ENCODE data around the gene ZSCAN20. TPM values are rescaled to one million over a fixed set of nuclear protein-coding genes. Genes with fewer than 3 reads are reported as not detected.

ZSCAN20 gene
- total RNA-seq, 5 donors from 2014 or later (not counting 1 experiment from before 2014, with no cell fraction given): 1.2 to 3.1 (median 2.7) TPM

- Mint-ChIP-seq H3K27ac (no peak overlapping the region), H3K4me1 (no peaks in the 10 kb centered on the region), H3K4me3 (no peak overlapping the region), H3K36me3 (peaks cover 62% of the 10 kb centered on the region), H3K9me3 (peaks cover 23 to 49% (median 41%) of the 10 kb centered on the region in 3 donors), H3K27me3 (no peaks in the 10 kb centered on the region)
- peaks cover 4% of the 10 kb centered on the region for H3K9me3 ChIP-seq
- ATAC-seq (replicated peaks in 1 of 4) (no peak), DNase-seq (no peak)
- no CpG with 5 or more reads among the region's 9 CpGs for WGBS (ENCODE audit: insufficient coverage)
- H3K36me3 ChIP-seq (ENCODE audit: control insufficient read depth in 2 of 2, extremely low read depth in 1 of 2, insufficient read depth in 1 of 2, low read length in 1 of 2): peaks cover 12 to 17% of the 10 kb centered on the region in 2 donors
- CTCF ChIA-PET: no interaction called here
- POLR2A ChIA-PET: no interaction called here
- no peak overlapping the region for H3K4me3 ChIP-seq (ENCODE audit: control insufficient read depth in 1 of 2, extremely low read depth in 1 of 2, low read length in 1 of 2)
- H3K27me3 ChIP-seq (replicated peaks in 1 of 2; ENCODE audit: control insufficient read depth in 2 of 2, extremely low read depth in 1 of 2, insufficient read depth in 2 of 2, low read length in 1 of 2): no peaks in the 10 kb centered on the region
- H3K27ac ChIP-seq (ENCODE audit: low read length): no peak overlapping the region
- no peaks in the 10 kb centered on the region for H3K4me1 ChIP-seq (ENCODE audit: control insufficient read depth in 1 of 2, extremely low read depth in 1 of 2, insufficient read depth in 2 of 2, low read length in 2 of 2)
Measured at GRCh38 chr1:33494929-33495328, 22.5 kb downstream of the ZSCAN20 start.

GRCh38 chr1:33497410-33497809 lies 25.0 kb downstream of the ZSCAN20 start:
- 100% methylated on average over 1 of the region's 1 CpG for WGBS (ENCODE audit: insufficient coverage)
- Mint-ChIP-seq H3K4me1 (no peaks in the 10 kb centered on the region), H3K27me3 (no peaks in the 10 kb centered on the region), H3K9me3 (peaks cover 23 to 49% (median 41%) of the 10 kb centered on the region in 3 donors), H3K27ac (no peak overlapping the region), H3K36me3 (peaks cover 44% of the 10 kb centered on the region), H3K4me3 (no peak overlapping the region)
- Histone ChIP-seq H3K9me3 (peaks cover 4% of the 10 kb centered on the region), H3K4me1 (ENCODE audit: control insufficient read depth in 1 of 2, extremely low read depth in 1 of 2, insufficient read depth in 2 of 2, low read length in 2 of 2) (no peaks in the 10 kb centered on the region), H3K36me3 (ENCODE audit: control insufficient read depth in 2 of 2, extremely low read depth in 1 of 2, insufficient read depth in 1 of 2, low read length in 1 of 2) (peaks cover 4% of the 10 kb centered on the region in 2 donors), H3K27me3 (replicated peaks in 1 of 2; ENCODE audit: control insufficient read depth in 2 of 2, extremely low read depth in 1 of 2, insufficient read depth in 2 of 2, low read length in 1 of 2) (no peaks in the 10 kb centered on the region), H3K27ac (ENCODE audit: low read length) (no peak overlapping the region), H3K4me3 (ENCODE audit: control insufficient read depth in 1 of 2, extremely low read depth in 1 of 2, low read length in 1 of 2) (no peak overlapping the region)
- POLR2A ChIA-PET: no interaction called here
- DNase-seq (no peak), ATAC-seq (replicated peaks in 1 of 4) (no peak)
- CTCF ChIA-PET: no interaction called here

GRCh38 chr1:33500547-33500946 lies 28.1 kb downstream of the ZSCAN20 start:
- Mint-ChIP-seq H3K4me3 (no peak overlapping the region), H3K4me1 (no peaks in the 10 kb centered on the region), H3K36me3 (peaks cover 20% of the 10 kb centered on the region), H3K9me3 (peaks cover 7 to 31% (median 25%) of the 10 kb centered on the region in 3 donors), H3K27ac (no peak overlapping the region), H3K27me3 (no peaks in the 10 kb centered on the region)
- ChIA-PET POLR2A (no interaction called here), CTCF (interaction anchor here in 1 of 2 donors (0.7 kb wide), 1 partner anchor 1765 kb away, joined by 7 read pairs; no protein-coding TSS in a partner anchor)
- Histone ChIP-seq H3K9me3 (peaks cover 4% of the 10 kb centered on the region), H3K27me3 (replicated peaks in 1 of 2; ENCODE audit: control insufficient read depth in 2 of 2, extremely low read depth in 1 of 2, insufficient read depth in 2 of 2, low read length in 1 of 2) (no peaks in the 10 kb centered on the region), H3K27ac (ENCODE audit: low read length) (no peak overlapping the region), H3K4me3 (ENCODE audit: control insufficient read depth in 1 of 2, extremely low read depth in 1 of 2, low read length in 1 of 2) (no peak overlapping the region), H3K36me3 (ENCODE audit: control insufficient read depth in 2 of 2, extremely low read depth in 1 of 2, insufficient read depth in 1 of 2, low read length in 1 of 2) (no peaks in the 10 kb centered on the region), H3K4me1 (ENCODE audit: control insufficient read depth in 1 of 2, extremely low read depth in 1 of 2, insufficient read depth in 2 of 2, low read length in 2 of 2) (no peaks in the 10 kb centered on the region)
- WGBS (ENCODE audit: insufficient coverage): no CpG with 5 or more reads among the region's 4 CpGs
- DNase-seq (no peak), ATAC-seq (replicated peaks in 1 of 4) (no peak)

GRCh38 chr1:33501309-33501708 lies 28.9 kb downstream of the ZSCAN20 start:
- Mint-ChIP-seq H3K27me3 (no peaks in the 10 kb centered on the region), H3K27ac (no peak overlapping the region), H3K9me3 (peaks cover 4 to 24% (median 17%) of the 10 kb centered on the region in 3 donors), H3K4me3 (no peak overlapping the region), H3K4me1 (no peaks in the 10 kb centered on the region), H3K36me3 (peaks cover 20% of the 10 kb centered on the region)
- no peak for ATAC-seq (replicated peaks in 1 of 4)
- ChIA-PET CTCF (no interaction called here), POLR2A (no interaction called here)
- no peaks in the 10 kb centered on the region for H3K9me3 ChIP-seq
- H3K27me3 ChIP-seq (replicated peaks in 1 of 2; ENCODE audit: control insufficient read depth in 2 of 2, extremely low read depth in 1 of 2, insufficient read depth in 2 of 2, low read length in 1 of 2): no peaks in the 10 kb centered on the region
- no peaks in the 10 kb centered on the region for H3K4me1 ChIP-seq (ENCODE audit: control insufficient read depth in 1 of 2, extremely low read depth in 1 of 2, insufficient read depth in 2 of 2, low read length in 2 of 2)
- no peak overlapping the region for H3K27ac ChIP-seq (ENCODE audit: low read length)
- H3K36me3 ChIP-seq (ENCODE audit: control insufficient read depth in 2 of 2, extremely low read depth in 1 of 2, insufficient read depth in 1 of 2, low read length in 1 of 2): no peaks in the 10 kb centered on the region
- 60% methylated on average over 1 of the region's 2 CpGs for WGBS (ENCODE audit: insufficient coverage)
- no peak for DNase-seq
- no peak overlapping the region for H3K4me3 ChIP-seq (ENCODE audit: control insufficient read depth in 1 of 2, extremely low read depth in 1 of 2, low read length in 1 of 2)

- Histone ChIP-seq H3K27ac (ENCODE audit: low read length) (no peak overlapping the region), H3K4me3 (ENCODE audit: control insufficient read depth in 1 of 2, extremely low read depth in 1 of 2, low read length in 1 of 2) (no peak overlapping the region), H3K27me3 (replicated peaks in 1 of 2; ENCODE audit: control insufficient read depth in 2 of 2, extremely low read depth in 1 of 2, insufficient read depth in 2 of 2, low read length in 1 of 2) (no peaks in the 10 kb centered on the region), H3K9me3 (no peaks in the 10 kb centered on the region), H3K4me1 (ENCODE audit: control insufficient read depth in 1 of 2, extremely low read depth in 1 of 2, insufficient read depth in 2 of 2, low read length in 2 of 2) (no peaks in the 10 kb centered on the region), H3K36me3 (ENCODE audit: control insufficient read depth in 2 of 2, extremely low read depth in 1 of 2, insufficient read depth in 1 of 2, low read length in 1 of 2) (no peaks in the 10 kb centered on the region)
- Mint-ChIP-seq H3K27ac (no peak overlapping the region), H3K9me3 (peaks cover 3 to 22% (median 15%) of the 10 kb centered on the region in 3 donors), H3K27me3 (no peaks in the 10 kb centered on the region), H3K4me1 (no peaks in the 10 kb centered on the region), H3K36me3 (peaks cover 20% of the 10 kb centered on the region), H3K4me3 (no peak overlapping the region)
- no peak for ATAC-seq (replicated peaks in 1 of 4)
- WGBS (ENCODE audit: insufficient coverage): 93% methylated on average over 7 of the region's 8 CpGs
- ChIA-PET CTCF (no interaction called here), POLR2A (no interaction called here)
- DNase-seq: no peak
Measured at GRCh38 chr1:33501774-33502173, 29.3 kb downstream of the ZSCAN20 start.

GRCh38 chr1:33502726-33503125 lies 30.3 kb downstream of the ZSCAN20 start:
- H3K36me3 Mint-ChIP-seq: peaks cover 11% of the 10 kb centered on the region
- H3K9me3 Mint-ChIP-seq: peaks cover 3 to 12% (median 9%) of the 10 kb centered on the region in 3 donors
- Histone ChIP-seq H3K36me3 (ENCODE audit: control insufficient read depth in 2 of 2, extremely low read depth in 1 of 2, insufficient read depth in 1 of 2, low read length in 1 of 2) (no peaks in the 10 kb centered on the region), H3K4me3 (ENCODE audit: control insufficient read depth in 1 of 2, extremely low read depth in 1 of 2, low read length in 1 of 2) (no peak overlapping the region), H3K27me3 (replicated peaks in 1 of 2; ENCODE audit: control insufficient read depth in 2 of 2, extremely low read depth in 1 of 2, insufficient read depth in 2 of 2, low read length in 1 of 2) (no peaks in the 10 kb centered on the region), H3K9me3 (no peaks in the 10 kb centered on the region), H3K27ac (ENCODE audit: low read length) (no peak overlapping the region), H3K4me1 (ENCODE audit: control insufficient read depth in 1 of 2, extremely low read depth in 1 of 2, insufficient read depth in 2 of 2, low read length in 2 of 2) (no peaks in the 10 kb centered on the region)
- no peak overlapping the region for H3K27ac Mint-ChIP-seq
- no peaks in the 10 kb centered on the region for H3K27me3 Mint-ChIP-seq
- no peak overlapping the region for H3K4me3 Mint-ChIP-seq
- ChIA-PET CTCF (no interaction called here), POLR2A (no interaction called here)
- DNase-seq (no peak), ATAC-seq (replicated peaks in 1 of 4) (no peak)
- no peaks in the 10 kb centered on the region for H3K4me1 Mint-ChIP-seq
- WGBS (ENCODE audit: insufficient coverage): 33% methylated on average over 1 of the region's 5 CpGs

- Mint-ChIP-seq H3K27me3 (no peaks in the 10 kb centered on the region), H3K36me3 (peaks cover 4% of the 10 kb centered on the region), H3K4me1 (no peaks in the 10 kb centered on the region), H3K9me3 (peaks cover 3 to 6% (median 4%) of the 10 kb centered on the region in 3 donors), H3K4me3 (no peak overlapping the region), H3K27ac (no peak overlapping the region)
- Histone ChIP-seq H3K36me3 (ENCODE audit: control insufficient read depth in 2 of 2, extremely low read depth in 1 of 2, insufficient read depth in 1 of 2, low read length in 1 of 2) (no peaks in the 10 kb centered on the region), H3K4me3 (ENCODE audit: control insufficient read depth in 1 of 2, extremely low read depth in 1 of 2, low read length in 1 of 2) (no peak overlapping the region), H3K4me1 (ENCODE audit: control insufficient read depth in 1 of 2, extremely low read depth in 1 of 2, insufficient read depth in 2 of 2, low read length in 2 of 2) (no peaks in the 10 kb centered on the region), H3K27ac (ENCODE audit: low read length) (no peak overlapping the region), H3K27me3 (replicated peaks in 1 of 2; ENCODE audit: control insufficient read depth in 2 of 2, extremely low read depth in 1 of 2, insufficient read depth in 2 of 2, low read length in 1 of 2) (no peaks in the 10 kb centered on the region), H3K9me3 (no peaks in the 10 kb centered on the region)
- no peak for ATAC-seq (replicated peaks in 1 of 4)
- no CpG with 5 or more reads among the region's 1 CpG for WGBS (ENCODE audit: insufficient coverage)
- no peak for DNase-seq
- ChIA-PET POLR2A (no interaction called here), CTCF (no interaction called here)
Measured at GRCh38 chr1:33503506-33503905, 31.1 kb downstream of the ZSCAN20 start.

Data from T-cell (primary cell).